Stimulated activated CD8-positive, alpha-beta memory T cell treated with anti-CD3 and anti-CD28 coated beads, Interleukin-7, amount 100 ng/mL, for 24 hours (primary cell): ENCODE data around the gene BCAS1.

ENCODE experiments used
- DNase-seq: peaks from one replicate; pipeline ENCODE4 v3.0.0-alpha.2; 2020; ENCODE audit warnings: low read depth

The BCAS1 gene

GRCh38 chr20:53961527-53961926, 108.9 kb downstream of the BCAS1 start:
- DNase-seq: no peak

GRCh38 chr20:53960579-53961272, 109.7 kb downstream of the BCAS1 start:
- no peak for DNase-seq

- DNase-seq: no peak
These were observed 110.3 kb downstream of the BCAS1 start for GRCh38 chr20:53959911-53960578.

- no peak for DNase-seq
These were observed 112.1 kb downstream of the BCAS1 start for GRCh38 chr20:53958260-53958659.

GRCh38 chr20:53957451-53958172, 112.8 kb downstream of the BCAS1 start:
- no peak for DNase-seq

GRCh38 chr20:53956013-53956715, 114.2 kb downstream of the BCAS1 start:
- no peak for DNase-seq

GRCh38 chr20:53954723-53955658, 115.4 kb downstream of the BCAS1 start:
- no peak for DNase-seq

GRCh38 chr20:53952528-53953096, 117.8 kb downstream of the BCAS1 start:
- no peak for DNase-seq

- no peak for DNase-seq
These were observed 119.8 kb downstream of the BCAS1 start for GRCh38 chr20:53950578-53950977.

GRCh38 chr20:53950031-53950430, 120.4 kb downstream of the BCAS1 start:
- DNase-seq: no peak

- DNase-seq: peak; percentile 47
These were observed 121.0 kb downstream of the BCAS1 start for GRCh38 chr20:53949319-53949839.

- DNase-seq: no peak
These were observed 121.7 kb downstream of the BCAS1 start for GRCh38 chr20:53948383-53949318.

GRCh38 chr20:53947501-53948195, 122.7 kb downstream of the BCAS1 start:
- DNase-seq: no peak

GRCh38 chr20:53946106-53946505, 124.3 kb downstream of the BCAS1 start:
- DNase-seq: no peak

GRCh38 chr20:53945478-53945877, 124.9 kb downstream of the BCAS1 start:
- no peak for DNase-seq

GRCh38 chr20:53944796-53945195, 125.6 kb downstream of the BCAS1 start:
- no peak for DNase-seq

GRCh38 chr20:53943522-53944291, 126.7 kb downstream of the BCAS1 start:
- no peak for DNase-seq

GRCh38 chr20:53942973-53943372, 127.4 kb downstream of the BCAS1 start:
- no peak for DNase-seq
